DMS153 treated with DMSO at 0.1 percent for 48 hours (cell line): ENCODE measurements around the gene PTPN1.
A peak's percentile ranks its signal among the peaks of the same experiment; 100 is the strongest.
"Not testable (repeated sequence)": the region's sequence is repeated elsewhere in the genome, so short reads cannot be mapped to it uniquely, and the experiment has no call there.

Experiments
- DNase-seq: peaks from one replicate; lab custom pipeline; 2025; ENCODE audit not compliant: unreplicated experiment; lab: John Stamatoyannopoulos, UW

PTPN1 gene

DNA sequence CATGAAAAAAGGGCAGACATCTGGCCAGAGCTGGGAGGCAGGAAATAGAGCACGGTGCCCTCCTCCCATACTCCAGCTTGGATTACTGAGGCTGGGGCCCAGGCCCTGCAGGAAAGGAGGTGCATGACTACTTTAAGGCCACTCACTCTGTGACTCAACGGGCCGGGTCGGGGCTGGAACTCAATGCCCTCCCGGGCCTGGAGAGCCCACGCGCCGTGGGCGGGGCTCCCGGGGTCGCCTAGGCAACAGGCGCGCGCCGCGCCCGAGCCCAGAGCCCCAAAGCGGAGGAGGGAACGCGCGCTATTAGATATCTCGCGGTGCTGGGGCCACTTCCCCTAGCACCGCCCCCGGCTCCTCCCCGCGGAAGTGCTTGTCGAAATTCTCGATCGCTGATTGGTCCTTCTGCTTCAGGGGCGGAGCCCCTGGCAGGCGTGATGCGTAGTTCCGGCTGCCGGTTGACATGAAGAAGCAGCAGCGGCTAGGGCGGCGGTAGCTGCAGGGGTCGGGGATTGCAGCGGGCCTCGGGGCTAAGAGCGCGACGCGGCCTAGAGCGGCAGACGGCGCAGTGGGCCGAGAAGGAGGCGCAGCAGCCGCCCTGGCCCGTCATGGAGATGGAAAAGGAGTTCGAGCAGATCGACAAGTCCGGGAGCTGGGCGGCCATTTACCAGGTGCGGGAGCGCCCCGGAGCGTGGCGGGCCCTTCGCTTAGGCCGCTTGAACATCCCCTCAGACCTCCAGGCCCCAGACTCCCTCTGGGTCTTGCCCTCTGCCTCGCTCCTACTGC lies at the start of gene PTPN1:
TSS of gene PTPN1 (plus strand) at position 461 of the 783 bp plus-strand sequence. CDS start at position 606, 145 bp downstream.
- DNase-seq = peak; percentile 92

DNA sequence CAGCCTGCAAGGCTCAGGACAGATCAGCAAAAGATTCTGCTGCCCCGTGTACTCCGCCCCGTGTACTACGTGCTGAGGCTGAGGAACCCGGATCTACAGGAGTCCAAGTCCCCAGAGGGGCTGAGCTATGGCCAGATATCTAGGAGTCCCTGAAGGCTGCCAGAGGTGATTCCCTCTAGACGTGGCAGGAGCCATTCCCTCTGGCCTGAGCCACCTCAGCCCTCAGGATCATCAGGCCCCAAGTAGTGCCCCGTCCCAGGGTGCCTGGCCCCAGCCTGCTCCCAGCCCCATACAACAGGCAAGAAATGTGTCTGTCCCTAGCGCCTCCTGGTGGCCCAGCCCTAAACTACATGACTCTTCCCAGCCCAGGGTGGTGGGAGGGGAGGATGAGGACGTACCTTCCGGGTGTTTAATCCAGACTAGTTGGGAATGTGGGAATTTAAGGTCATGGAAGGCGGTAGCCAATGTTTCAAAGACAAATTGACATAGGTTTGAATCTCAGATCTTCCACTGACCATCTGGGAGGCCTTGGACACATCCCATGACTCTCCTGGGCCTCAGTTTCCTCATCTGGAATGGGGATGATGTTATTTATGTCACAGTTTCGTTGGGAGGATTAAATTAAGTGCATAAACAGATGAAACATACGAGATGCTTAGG lies 49.4 kb upstream of the PTPN1 start:
- peak; percentile 50 for DNase-seq

DNA sequence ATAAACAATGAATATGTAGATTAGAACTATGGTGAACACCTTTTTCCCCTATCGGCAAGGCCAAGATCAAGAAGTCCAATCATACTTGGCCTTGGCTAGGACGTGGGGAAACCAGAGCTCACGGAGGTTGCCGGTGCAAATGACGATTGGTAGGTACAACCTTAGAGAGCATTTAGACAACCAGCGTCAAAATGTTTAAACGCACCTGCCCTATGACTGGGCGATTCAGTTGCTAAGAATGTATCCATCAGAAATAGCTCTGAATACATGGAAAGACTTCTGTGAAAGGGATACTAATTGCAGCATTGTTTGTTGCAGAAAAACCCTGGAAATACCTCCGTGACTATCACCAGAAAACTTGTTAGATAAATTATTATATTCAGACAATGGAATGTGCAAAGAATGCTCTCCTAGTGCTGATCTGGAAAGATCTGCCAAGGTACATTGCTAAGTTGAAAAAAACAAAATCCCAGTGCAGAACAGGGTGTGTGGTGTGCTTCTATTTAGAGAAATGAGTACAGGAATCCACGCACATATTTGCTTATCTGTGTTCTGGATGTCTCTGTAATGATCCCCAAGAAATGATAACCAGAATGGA lies 48.0 kb upstream of the PTPN1 start:
- no peak for DNase-seq

DNA sequence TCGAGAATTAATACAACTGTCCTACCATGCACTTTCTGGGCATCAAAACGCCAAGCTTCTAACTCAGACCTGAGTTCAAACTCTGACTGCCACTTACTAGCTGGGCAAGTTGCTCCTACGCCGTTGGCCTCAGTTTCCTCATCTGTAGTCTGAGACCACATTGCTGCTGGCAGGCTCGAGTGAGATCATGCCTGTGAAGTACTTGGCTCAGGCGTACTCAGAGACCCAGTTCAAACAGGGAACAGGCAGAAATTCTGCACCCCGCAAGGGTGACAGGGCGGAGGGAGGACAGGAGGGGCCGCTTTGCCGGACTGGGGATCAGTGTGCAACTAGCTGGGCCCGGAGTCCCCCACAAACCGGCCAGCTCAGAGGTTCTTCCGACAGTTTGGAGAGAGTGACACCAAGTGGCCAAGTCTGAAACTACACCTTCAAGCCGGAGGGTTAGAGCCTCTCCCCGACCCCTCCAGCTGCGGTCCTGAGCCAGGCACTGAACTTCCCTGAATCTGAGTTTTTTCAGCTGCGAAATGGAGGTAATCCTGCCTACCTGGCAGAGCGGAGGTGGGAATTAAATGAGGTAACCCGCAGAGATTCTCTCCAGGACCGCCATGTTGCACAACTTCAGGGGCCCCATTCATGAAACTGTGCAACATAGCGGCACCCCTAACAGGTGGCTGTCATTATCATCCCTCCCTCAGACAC lies 46.0 kb upstream of the PTPN1 start:
- DNase-seq = no peak

DNA sequence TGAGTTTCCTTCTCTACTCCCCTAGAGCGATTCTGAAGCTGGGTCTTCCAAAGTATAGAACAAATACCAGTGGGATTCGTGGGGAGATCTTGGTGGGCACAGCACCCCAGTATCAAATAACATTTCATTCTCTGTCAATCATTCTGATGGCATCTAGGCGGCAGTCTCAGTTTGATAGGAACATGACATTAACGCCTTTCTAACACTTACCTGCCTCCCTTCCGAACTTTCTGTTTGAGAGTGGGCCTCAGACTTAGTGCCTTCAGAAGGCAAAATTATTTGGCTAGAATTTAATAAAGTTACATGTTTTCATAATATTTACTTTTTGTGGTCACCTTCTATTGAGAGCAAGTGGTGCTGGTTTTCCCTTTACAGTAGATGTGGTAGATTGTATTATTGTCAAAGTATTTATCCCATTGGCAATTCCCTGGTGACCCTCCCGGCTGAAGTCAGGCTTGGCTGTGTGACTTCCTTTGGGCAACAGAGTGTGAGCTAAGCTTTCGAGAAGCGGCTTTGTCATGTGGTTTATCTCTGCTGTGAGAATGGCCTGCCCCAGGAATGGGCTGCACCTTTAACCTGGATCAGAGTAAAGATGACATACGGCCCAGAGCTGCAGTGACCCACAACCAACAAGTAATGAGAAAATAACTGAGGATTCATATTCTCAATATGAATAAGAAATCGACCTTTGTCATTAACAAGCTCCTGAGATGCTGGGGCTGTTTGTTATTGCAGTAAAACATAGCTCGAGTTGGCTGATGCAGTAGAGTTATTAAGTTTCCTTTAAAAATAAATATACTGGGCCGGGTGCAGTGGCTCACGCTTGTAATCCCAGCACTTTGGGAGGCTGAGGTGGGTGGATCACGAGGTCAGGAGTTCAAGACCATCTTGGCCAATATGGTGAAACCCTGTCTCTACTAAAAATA lies 45.2 kb upstream of the PTPN1 start:
- DNase-seq = no peak

DNA sequence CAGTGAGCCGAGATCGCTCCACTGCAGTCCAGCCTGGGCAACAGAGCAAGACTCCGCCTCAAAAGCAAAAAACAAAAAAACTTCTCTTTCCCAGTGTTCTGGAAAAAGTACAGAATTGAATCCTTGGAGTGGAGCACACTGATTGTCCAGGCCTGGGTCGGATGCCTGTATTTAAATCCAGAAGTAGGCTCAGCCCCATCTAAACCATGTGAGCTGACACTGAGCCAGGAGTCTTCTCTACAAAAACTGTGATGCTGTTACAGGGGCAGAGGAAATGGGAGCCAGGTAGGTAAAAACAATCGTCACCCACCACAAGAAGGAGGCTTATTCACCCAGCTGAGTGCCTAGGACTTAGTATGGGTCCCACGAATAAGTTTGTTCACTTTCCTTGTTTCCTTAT lies 43.0 kb upstream of the PTPN1 start:
- DNase-seq = no peak

DNA sequence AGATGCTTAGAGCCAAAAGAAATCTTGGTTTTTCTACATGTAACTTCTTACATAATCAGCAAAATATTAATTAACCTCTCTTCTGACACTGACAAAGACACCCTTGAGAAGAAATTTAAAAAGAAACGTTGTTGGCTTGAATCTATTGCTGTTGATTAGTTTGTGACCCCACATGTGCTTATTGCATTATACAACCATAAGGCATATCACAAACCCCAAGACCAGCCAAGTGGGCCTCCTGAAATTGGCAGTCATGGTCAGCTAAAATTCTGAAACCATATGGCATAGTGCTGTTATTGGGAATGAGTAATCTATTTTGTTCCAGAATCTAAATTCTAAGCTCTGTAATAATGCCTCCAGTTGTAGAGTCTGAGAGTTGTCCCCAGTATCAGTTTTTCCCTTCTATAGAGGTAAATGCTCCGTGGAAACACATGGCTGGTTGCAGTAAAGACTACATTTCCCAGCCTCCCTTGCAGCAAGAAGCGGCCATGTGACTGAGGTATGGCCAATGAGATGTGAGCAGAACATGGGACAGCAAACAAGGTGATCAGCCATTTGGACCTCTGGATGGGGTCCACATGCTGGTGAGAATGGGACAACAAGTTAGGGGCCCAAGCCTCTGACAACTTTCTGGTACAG lies 42.3 kb upstream of the PTPN1 start:
- peak; percentile 48 for DNase-seq

DNA sequence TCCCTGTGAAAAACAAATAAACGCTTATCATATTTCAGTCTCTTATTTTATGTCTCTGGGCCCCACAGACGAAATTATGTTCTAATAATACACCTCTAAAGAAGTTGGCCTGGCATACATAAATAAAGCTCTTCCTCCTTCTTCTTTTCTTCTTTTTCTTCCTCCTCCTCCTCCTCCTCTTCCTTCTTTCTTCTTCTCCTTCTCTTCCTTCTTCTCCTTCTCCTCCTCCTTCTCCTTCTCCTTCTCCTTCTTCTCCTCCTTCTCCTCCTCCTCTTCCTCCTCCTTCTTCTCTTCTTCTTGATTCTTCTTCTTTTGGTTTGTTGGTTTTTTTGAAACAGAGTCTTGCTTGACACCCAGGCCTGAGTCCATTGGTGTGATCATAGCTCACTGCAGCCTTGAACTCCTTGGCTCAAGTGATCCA lies 41.8 kb upstream of the PTPN1 start:
- DNase-seq = no peak

DNA sequence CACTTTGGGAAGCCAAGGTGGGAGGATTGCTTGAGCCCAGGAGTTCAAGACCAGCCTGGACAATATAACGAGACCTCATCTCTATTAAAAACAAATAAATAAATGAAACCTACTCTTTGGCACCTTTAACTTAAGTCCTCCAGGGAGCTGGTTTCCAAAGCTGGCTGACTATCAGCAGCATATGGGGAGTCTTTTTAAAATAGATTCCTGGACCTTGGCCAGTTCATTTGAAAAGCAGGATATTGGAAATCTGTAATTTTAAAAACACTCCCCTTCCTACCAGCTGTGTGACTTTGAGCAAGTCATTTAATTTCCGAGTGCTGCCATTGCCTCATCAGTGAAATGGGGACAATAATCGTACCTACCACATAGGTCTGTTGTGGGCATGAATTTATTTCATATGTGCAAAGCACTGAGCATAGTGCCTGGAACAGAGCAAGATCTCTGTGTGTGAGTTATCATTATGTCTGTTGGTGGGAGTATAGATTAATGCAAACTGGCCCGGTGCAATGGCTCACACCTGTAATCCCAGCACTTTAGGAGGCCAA lies 40.9 kb upstream of the PTPN1 start:
- DNase-seq = no peak

DNA sequence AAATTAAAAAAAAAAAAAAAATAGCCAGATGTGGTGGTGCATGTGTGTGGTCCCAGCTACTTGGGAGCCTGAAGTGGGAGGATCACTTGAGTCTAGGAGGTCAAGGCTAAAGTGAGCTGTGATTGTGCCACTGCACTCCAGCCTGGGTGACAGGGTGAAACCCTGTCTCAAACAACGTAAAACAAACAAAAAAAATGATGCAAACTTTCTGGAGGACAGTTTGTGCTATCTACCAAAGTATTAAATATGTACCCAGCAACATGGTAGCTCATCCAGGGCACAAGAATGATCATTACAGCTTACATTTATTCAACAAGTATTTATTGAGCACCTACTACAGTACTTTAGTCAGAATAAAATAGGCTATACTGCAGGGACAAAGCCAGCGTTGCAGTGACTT lies 40.4 kb upstream of the PTPN1 start:
- DNase-seq = no peak

DNA sequence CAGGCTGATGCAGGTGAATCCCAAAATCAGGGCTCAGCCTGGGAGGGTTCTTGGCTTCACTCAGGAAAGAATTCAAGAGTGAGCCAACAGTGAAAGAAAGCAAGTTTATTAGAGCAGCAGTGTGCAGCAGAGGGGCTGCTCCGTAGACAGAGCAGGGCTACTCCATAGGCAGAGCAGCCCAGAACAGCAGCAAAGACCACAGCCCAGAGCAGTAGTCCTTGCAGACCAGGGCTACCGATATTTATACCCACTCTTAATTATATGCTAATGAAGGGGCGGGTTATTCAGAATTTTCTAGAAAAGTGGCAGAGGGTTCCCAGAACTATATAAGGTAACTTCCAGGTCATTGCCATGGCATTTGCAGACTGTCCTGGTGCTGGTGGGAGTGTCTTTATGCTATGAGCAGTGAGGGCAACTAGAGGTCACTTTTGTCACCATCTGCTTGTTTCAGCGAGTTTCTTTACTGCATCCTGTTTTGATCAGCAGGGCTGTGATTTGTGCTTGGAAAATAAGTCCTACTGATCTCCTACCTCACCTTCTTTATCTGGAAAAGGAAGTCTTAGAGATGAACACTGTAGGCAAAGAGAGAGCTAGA lies 39.8 kb upstream of the PTPN1 start:
- DNase-seq = no peak

DNA sequence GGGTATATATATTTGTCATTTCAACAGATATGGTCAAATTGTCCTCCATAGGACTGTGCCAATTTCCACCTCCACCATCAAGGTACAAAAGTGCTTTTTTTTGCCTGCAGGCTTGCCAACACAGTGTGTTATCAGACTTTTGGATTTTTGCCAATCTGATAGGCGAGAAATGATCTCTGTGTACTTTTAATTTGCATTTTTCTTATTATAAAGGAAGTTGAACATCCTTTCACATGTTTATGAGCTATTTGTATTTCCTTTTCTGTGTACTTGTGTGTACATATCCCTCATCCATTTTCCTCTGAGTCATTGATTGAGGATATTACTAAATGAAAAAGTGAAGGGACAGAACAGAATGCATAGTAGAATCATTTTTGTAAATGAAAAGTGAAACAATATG lies 39.0 kb upstream of the PTPN1 start:
- peak; percentile 41 for DNase-seq

DNA sequence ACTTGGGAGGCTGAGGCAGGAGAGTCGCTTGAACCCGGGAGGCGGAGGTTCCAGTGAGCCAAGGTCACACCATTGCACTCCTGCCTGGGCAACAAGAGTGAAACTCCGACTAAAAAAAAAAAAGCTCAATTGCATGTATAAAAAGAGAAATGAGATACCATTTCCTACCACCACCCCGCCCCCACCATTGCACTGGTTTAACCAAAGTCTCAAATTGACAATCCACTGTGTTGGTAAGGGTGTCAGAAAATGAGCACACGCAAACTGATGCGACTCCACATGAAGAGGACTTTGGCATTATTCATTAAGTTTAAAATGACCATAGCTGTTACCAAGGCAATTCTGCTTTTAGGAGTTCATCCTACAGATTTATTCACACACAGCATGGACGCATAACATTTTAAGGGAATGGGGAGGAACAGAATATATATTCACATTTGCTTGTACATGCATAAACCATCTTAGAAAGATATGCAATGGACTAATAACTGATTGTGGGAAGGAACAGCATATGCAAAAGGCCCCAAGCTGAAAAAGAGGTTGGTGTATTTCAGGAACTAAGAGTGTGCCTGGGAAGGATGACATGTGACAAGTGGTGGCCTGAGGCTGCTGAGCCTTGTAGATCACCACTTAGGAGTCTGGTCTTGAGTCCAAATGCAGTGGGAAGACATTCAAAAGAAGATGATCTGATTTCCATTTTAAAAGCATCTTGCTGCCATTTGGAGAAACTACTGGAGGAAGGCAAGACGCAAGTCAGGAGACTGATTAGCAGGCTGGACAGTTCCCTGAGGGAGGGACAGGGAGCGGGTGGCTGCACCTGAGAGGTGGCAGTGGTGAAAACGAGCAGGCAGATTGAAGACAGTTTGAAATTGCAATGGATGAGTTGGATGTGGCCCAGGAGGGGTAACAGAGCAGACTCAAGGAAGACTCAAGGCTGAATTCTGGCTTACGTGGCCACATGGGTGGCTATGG lies 37.2 kb upstream of the PTPN1 start:
- DNase-seq = no peak

DNA sequence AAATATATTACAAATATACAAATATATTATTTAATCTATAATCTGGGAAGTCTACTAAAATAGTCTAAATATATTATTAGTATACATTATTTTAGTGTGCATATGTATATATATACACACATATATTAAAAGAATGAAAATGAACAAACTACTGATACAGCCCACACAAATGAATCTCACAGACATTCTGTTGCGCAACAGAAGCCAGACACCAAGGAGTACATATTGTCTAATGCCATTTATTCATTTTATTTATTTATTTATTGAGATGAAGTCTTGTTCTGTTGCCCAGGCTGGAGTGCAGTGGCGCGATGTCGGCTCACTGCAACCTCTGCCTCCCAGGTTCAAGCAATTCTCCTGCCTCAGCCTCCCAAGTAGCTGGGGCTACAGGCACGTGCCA lies 35.8 kb upstream of the PTPN1 start:
- DNase-seq = not testable (repeated sequence)

DNA sequence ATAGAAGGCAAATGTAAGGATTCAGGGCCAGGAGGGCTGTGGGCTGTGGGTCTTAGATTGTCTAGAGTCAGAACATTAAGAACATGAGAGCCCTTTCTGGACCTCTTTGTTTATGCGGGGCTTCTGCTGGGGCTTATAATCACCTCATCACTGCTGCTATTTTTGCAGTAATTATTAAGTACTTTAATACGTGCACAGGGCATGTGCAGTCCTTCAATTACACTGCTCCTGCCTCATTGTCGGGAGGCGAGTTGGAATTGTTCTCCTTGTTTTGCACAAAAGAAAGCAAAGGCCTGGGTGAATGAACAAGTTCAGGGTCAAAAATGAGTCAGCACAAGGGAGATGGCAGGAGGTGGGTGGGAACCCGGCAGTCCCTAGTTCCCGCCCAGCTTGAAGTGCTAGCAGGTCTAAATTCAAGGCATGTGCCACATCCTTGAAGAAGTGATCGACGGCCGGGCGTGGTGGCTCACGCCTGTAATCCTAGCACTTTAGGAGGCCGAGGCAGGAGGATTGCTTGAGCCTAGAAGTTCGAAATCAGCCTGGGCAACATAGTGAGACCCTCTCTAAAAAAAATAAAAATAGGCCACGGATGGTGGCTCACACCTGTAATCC lies 34.4 kb upstream of the PTPN1 start:
- no peak for DNase-seq

DNA sequence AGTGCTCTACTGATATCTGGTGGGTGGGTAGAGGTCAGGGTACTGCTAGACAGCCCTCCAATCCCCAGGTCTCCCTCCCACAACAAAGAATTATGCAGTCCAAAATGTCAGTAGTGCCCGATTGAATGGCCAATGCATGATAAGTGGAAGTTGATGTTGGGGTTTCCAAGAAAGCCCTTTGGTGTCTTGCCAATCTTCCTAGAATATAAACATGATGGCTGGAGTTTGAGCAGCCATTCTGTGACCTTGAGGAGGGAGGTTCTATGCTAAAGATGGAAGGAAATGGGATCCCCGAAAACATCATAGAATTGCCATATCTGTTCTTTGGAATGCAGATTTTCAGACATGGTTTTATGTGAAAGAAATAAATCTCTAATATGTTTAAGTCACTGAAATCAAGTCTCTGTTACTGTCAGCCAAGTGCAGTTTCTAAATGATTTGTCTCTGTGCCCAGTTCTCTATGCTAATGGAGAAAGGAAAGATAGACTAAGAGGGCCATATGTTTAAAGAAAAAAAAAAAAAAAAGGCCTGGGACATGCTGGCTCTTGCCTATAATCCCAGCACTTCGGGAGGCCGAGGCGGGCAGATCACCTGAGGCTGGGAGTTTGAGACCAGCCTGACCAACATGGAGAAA lies 32.8 kb upstream of the PTPN1 start:
- DNase-seq = no peak
